NCI-H446 treated with DMSO at 0.1 percent for 48 hours (cell line): ENCODE measurements around the gene EIF3A.
A peak's percentile ranks its signal among the peaks of the same experiment; 100 is the strongest.
"Not testable (repeated sequence)": the region's sequence is repeated elsewhere in the genome, so short reads cannot be mapped to it uniquely, and the experiment has no call there.

Source experiments
- DNase-seq: peaks from one replicate; lab custom pipeline; 2025; lab: John Stamatoyannopoulos, UW

The EIF3A gene

GRCh38 chr10:119051775-119052174 lies 28.8 kb downstream of the EIF3A start:
- no peak for DNase-seq

DNA sequence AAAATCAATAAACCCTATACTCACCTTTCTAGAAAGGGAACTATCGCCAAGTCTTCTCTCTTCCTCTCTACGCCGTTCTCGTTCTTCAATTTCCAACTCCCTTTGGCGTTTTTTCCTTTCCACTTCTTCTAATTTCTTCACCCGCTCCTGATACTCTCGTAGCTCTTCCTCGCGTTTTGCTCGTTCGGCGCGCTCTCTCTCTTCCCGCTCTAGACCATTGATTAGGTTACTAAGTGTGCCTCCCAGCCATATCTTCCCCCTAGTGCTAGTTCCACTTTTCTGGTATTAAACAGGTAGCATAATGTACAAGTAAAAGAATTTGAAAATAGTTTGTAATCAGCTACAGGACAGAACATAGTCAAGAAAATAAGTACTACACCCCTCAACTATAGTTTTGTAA lies 30.8 kb downstream of the EIF3A start:
- DNase-seq, result no peak

DNA sequence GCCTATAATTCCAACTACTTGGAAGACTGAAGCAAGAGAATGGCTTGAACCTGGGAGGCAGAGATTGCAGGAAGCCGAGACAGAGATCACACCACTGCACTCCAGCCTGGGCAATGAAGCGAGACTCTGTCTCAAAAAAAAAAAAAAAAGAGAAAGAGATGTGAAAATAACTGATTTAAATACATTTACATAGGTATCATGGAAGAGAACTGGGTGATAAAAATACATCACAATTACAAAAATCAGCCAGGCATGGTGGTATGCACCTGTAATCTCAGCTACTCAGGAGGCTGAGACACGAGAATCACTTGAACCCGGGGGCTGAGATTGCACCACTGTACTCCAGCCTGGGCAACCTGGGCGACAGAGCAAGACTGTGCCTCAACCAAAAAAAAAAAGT lies 31.3 kb downstream of the EIF3A start:
- no peak for DNase-seq

GRCh38 chr10:119045561-119045960 lies 35.1 kb downstream of the EIF3A start:
- no peak for DNase-seq

- no peak for DNase-seq
These were observed 38.4 kb downstream of the EIF3A start for GRCh38 chr10:119042169-119042568.

GRCh38 chr10:119041326-119041725 lies 39.3 kb downstream of the EIF3A start:
- no peak for DNase-seq

- DNase-seq, result no peak
These were observed 41.5 kb downstream of the EIF3A start for GRCh38 chr10:119039161-119039560.

DNA sequence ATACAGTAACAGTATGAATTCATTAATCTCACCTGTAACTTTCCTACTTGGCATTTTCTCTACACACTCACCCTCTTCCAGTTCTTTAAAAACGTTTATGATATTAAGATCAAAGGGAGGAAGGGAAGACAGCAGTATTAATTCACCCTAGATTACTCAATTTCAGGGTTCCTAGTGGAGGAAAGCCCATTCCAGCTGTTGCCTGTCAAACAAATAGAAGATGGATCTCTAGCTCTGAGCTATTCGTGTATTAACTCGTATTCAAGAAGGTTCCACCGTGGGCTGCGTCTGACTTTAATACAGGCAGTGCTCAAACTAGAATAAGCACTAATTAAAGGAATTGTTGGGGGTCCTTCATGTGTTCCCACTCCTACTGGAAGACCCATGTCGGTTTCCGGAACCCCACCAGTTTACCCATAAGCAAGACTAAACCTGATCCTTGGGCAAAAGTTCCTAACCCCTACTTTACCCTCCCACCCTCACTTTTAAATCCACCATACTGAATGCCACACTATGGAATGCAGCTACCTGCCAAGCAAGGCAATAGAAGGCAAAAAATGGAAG lies 49.0 kb downstream of the EIF3A start:
- DNase-seq, result no peak

DNA sequence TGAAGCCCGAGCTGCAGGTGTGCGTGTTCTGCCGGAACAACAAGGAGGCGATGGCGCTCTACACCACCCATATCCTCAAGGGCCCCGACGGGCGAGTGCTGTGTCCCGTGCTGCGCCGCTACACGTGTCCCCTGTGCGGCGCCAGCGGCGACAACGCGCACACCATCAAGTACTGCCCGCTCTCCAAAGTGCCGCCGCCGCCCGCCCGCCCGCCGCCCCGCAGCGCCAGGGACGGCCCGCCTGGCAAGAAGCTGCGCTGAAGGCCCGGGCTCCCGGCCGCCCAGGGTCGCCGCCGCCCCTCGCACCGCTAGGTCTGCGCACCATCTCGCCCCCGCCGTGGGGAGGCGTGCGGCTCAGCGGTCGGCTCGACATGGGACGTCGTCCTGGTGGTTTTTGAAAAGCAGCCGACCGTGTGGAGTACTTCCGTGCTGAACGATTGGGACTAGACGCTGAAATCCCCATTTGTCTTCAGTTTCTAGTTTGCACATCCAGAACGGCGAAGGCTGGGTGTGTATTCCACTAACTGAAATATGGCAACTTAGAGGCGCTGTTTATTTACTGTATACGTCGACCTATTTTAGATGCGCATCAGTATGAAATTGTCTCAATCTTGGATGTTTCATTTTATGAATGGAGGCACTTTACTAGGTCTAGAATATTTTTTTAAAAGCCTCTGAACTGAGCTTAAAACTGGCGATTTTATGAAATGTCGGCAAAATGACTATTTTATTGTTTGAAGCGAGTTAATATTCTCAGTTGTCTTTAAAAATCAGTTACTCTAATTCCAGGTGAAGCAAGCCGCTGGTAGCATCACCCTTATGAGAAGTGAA lies 50.0 kb downstream of the EIF3A start:
- DNase-seq, result no peak

GRCh38 chr10:119029613-119030420 lies 50.8 kb downstream of the EIF3A start, which contains the start of gene NANOS1:
TSS of gene NANOS1 (plus strand) at chr10:119029714. CDS start at chr10:119029802, 88 bp downstream.
- peak; percentile 21 for DNase-seq

GRCh38 chr10:119028900-119029612 lies 51.6 kb downstream of the EIF3A start:
- DNase-seq, result peak; percentile 50

DNA sequence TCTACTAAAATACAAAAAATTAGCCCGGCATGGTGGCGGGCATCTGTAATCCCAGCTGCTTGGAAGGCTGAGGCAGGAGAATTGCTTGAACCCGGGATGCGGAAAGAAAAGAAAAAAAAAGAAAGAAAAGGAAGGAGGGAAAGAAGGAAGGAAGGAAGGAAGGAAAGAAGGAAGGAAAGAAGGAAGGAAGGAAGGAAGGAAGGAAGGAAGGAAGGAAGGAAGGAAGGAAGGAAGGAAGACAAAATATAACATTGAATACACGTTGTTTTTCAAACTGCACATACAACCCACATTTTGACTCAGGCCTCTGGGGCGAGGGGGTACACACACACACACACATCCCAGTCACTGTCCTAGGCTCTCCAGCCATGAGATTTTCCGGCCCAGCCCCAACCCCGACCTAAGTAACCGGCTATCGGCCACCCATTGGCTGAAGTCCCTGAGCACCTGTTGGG lies 52.1 kb downstream of the EIF3A start:
- DNase-seq, result not testable (repeated sequence)

GRCh38 chr10:119026301-119027110 lies 54.1 kb downstream of the EIF3A start:
- DNase-seq, result peak; percentile 10

- no peak for DNase-seq
These were observed 54.8 kb downstream of the EIF3A start for GRCh38 chr10:119025776-119026175.

GRCh38 chr10:119025336-119025735 lies 55.3 kb downstream of the EIF3A start:
- peak; percentile 59 for DNase-seq

GRCh38 chr10:119024882-119025281 lies 55.7 kb downstream of the EIF3A start:
- DNase-seq, result no peak

GRCh38 chr10:119023553-119023868 lies 57.1 kb downstream of the EIF3A start:
- DNase-seq, result no peak

GRCh38 chr10:119022846-119023552 lies 57.6 kb downstream of the EIF3A start:
- no peak for DNase-seq

- no peak for DNase-seq
These were observed 60.0 kb downstream of the EIF3A start for GRCh38 chr10:119020627-119020946.

DNA sequence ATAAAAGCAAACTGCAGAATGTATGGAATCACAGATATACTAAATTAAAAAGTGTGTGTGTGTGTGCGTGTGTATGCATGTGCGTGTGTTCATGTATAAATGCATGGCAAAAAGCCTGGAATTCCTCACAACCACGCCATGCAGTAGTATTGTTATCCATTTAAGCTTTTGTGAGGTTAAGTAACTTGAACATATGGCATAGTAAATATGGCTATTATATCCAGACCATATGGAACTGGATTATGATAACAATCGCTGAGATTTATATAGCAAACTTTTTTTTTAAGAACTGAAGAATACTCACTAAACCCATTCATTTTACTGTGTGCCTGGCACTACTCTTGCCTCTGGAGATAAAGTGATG lies 73.4 kb downstream of the EIF3A start:
- DNase-seq, result peak; percentile 16
